ENCODE data around the gene LYPD5. TPM values are rescaled to one million over a fixed set of nuclear protein-coding genes. Genes with fewer than 3 reads are reported as not detected.
"Not testable (repeated sequence)": the region's sequence is repeated elsewhere in the genome, so short reads cannot be mapped to it uniquely, and the experiment has no call there.

Gene LYPD5
- total RNA-seq, 1 experiment from 2014 or later: 0.46 TPM

- TF ChIP-seq STAT6 (CRISPR knock-in tag; conservative IDR thresholded peaks at IDR 0.05; ENCODE audit: low read depth) (no peak), GABPB1 (CRISPR knock-in tag; IDR thresholded peaks at IDR 0.05) (no peak), ZNF425 (CRISPR knock-in tag; conservative IDR thresholded peaks at IDR 0.05) (no peak)
These were observed 4.6 kb upstream of the LYPD5 start (continued) for GRCh38 chr19:43806848-43807247.

GRCh38 chr19:43806401-43806800 is 4.2 kb upstream of the LYPD5 start:
- H3K36me3 Mint-ChIP-seq; POLR2A ChIA-PET; H3K9me3 Mint-ChIP-seq; ATAC-seq; DNase-seq (ENCODE audit: low spot score); H3K27ac Mint-ChIP-seq; H3K4me1 Mint-ChIP-seq; H3K4me3 Mint-ChIP-seq: not testable (repeated sequence)
- CTCF ChIA-PET: interaction anchor here (1.0 to 1.1 kb wide), 3 partner anchors 41 to 61 kb away, joined by 4 read pairs; no protein-coding TSS in a partner anchor
- peaks cover 20% of the 10 kb centered on the region for H3K27me3 Mint-ChIP-seq (ENCODE audit: low read depth)

- H3K4me3 Mint-ChIP-seq: no peak overlapping the region
- H3K36me3 Mint-ChIP-seq: no peaks in the 10 kb centered on the region
- CTCF ChIA-PET: no interaction called here
- peaks cover 31% of the 10 kb centered on the region for H3K27me3 Mint-ChIP-seq (ENCODE audit: low read depth)
- peaks cover 8% of the 10 kb centered on the region for H3K4me1 Mint-ChIP-seq
- no peak for ATAC-seq
- H3K27ac Mint-ChIP-seq: no peak overlapping the region
- H3K9me3 Mint-ChIP-seq: peaks cover 5% of the 10 kb centered on the region; the same call in 1 of the 2 replicates
- POLR2A ChIA-PET: no interaction called here
- DNase-seq (ENCODE audit: low spot score): no peak
- no peak for TF ChIP-seq NR3C1 (CRISPR knock-in tag; conservative IDR thresholded peaks at IDR 0.05; ENCODE audit: low read depth)
- no peak for TF ChIP-seq SMAD4 (CRISPR knock-in tag; IDR thresholded peaks at IDR 0.05)
- TF ChIP-seq TCF7 (CRISPR knock-in tag; IDR thresholded peaks at IDR 0.05; ENCODE audit: low read depth): no peak
- TF ChIP-seq ZSCAN18 (CRISPR knock-in tag; IDR thresholded peaks at IDR 0.05): no peak
- no peak for TF ChIP-seq AR (CRISPR knock-in tag; IDR thresholded peaks at IDR 0.05)
- no peak for TF ChIP-seq ZNF232 (CRISPR knock-in tag; IDR thresholded peaks at IDR 0.05)
- no peak for TF ChIP-seq ELF4 (CRISPR knock-in tag; IDR thresholded peaks at IDR 0.05; ENCODE audit: low read depth)
- no peak for TF ChIP-seq GTF2I (CRISPR knock-in tag; conservative IDR thresholded peaks at IDR 0.05)
- TF ChIP-seq NFE2L1 (CRISPR knock-in tag; IDR thresholded peaks at IDR 0.05): no peak
- no peak for TF ChIP-seq SOX15 (CRISPR knock-in tag; IDR thresholded peaks at IDR 0.05)
- TF ChIP-seq ZNF532 (CRISPR knock-in tag; IDR thresholded peaks at IDR 0.05; ENCODE audit: borderline replicate concordance): no peak
- TF ChIP-seq SP1 (CRISPR knock-in tag; conservative IDR thresholded peaks at IDR 0.05): no peak
- TF ChIP-seq MAX (CRISPR knock-in tag; IDR thresholded peaks at IDR 0.05): no peak
- no peak for TF ChIP-seq GRHL2 (CRISPR knock-in tag; IDR thresholded peaks at IDR 0.05; ENCODE audit: insufficient replicate concordance, severe bottlenecking)
- no peak for TF ChIP-seq RELA (CRISPR knock-in tag; IDR thresholded peaks at IDR 0.05; ENCODE audit: borderline replicate concordance)
These were observed 2.2 kb upstream of the LYPD5 start for GRCh38 chr19:43804432-43804831.

All from WTC11 (cell line).